Stimulated activated CD4-positive, alpha-beta T cell treated with anti-CD3 and anti-CD28 coated beads, Interleukin-15, amount 100 ng/mL, for 24 hours (primary cell): ENCODE results near the gene MOB2.

Source experiments
- DNase-seq: peaks from one replicate; pipeline ENCODE4 v3.0.0-alpha.2; 2020

MOB2 gene

DNA sequence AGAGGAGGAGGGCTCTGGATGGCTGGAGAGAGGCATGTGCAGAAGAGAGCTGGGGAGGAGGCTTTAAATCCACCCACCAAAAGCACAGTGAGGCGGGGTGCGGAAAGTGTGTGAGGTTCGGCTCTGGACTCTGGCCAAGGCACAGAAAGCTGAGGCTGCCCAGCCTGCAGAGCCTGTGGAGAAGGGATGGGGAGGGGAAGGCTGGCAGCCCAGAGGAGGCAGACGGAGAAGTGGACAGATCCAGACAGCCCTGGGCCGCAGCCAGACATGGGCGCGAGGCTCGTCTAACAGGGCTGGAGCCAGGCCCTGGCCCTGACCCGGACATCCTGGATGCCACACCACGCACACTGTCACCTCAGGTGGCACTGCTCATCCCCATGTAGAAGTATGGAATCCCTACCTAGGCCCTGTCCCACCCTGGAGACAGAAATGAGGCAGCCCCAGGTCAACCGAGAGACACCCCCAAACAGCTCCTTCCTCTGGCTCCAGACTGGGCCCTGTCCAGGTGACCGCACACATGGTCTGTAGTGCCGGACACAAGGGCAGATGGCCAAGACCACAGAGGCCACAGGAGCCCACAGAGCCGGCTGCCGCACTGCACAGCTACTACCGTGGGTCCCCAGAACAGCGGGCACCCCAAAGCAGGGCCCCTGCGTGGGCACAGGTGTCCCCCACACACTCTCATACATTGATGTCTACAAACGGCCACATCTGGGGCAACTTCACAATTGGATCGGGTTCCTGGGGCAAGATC is 16.6 kb upstream of the MOB2 start:
- no peak for DNase-seq

DNA sequence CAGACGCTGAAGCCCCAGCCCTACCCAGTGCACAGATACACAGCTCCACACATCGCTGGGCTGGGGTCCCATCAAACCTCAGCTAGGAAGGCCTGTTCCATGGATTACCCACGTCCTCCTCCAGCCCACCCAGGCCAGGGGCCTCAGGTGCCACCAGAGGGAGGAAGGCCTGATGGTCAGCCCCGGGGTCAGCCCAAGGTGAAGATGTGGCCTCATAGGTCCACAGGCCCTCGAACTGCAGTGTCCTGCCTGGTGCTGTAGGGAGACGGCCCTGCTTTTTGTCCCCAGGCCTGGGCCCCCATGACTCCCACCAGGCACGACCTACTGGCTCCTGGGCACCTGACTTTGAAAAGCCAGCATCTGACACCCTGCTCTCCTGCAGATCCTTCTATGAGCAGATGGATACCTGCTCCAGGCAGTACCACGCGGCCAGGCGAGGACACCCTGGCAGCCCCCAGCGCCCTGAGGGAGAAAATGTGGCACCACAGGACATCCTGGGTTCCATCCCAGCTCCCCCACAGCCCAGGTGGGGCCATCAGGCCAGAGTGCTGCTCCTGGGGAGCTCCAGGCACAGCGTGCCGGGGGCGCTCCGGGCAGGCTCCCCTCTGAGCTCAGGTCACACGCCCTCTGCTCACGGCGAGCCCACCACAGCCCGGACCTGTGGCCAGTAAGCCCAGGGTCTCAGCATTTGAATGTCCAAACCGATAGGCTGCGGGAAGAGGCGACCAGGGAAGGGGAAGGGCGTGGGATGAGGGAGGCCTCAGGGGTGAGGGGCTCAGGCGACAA is 15.8 kb upstream of the MOB2 start:
- no peak for DNase-seq

DNA sequence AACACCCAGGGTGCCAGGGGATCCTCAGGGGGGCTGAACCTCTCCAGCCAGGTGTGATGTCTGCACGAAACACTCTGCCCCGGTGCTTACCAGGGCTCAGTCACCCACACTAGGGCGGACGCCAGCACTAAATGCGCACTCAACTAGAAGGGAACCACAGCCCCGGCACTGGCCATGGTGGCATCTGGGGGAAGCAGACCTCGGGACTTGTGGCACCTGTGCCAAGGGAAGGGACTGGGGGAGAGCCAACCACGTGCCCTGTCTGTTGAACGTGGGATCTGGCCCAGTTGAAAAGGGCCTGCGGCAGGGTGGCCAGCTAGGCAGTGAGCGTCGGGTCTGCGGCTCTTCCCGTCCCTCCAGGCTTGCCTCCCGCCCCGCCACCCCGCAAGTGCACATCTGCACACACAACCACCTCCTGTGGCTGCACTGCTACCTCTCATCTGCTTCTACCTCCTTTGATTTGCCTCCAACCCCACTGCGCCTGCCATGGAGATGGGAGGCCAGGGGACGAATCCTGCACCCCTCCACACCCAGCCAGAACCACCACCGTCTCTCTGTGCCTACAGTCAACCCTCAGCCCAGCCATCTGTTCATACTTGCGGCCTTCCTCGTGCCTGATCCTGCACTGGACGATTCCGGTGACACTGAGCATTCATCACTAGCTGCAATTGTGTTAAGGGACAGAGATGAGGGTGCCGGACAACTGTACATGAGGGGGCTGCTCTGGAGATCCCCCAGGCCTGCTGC is 15.0 kb upstream of the MOB2 start:
- no peak for DNase-seq

- no peak for DNase-seq
Measured at GRCh38 chr11:1500466-1501420, 14.2 kb upstream of the MOB2 start.

- DNase-seq, result no peak
Measured at GRCh38 chr11:1499899-1500298, 13.3 kb upstream of the MOB2 start.

DNA sequence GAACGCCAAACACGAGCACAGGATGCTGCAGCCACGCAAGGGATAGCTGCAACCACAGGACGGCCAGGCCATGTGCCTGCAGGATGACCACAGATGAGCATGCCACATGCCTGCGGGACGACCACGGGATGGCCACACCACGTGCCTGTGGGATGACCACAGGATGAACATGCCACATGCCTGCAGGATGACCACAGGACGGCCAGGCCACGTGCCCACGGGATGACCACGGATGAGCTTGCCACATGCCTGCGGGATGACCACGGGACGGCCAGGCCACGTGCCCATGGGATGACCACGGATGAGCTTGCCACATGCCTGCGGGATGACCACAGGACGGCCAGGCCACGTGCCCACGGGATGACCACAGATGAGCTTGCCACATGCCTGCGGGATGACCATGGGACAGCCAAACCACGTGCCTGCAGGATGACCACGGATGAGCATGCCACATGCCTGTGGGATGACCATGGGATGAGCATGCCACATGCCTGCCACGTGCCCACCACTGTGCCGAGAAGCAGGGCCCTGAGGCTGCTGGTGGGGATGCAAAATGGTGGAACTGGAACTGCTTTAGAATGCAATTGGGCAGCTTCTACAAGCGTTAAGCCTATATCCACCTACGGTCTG is 12.8 kb upstream of the MOB2 start:
- no peak for DNase-seq

- DNase-seq, result no peak
Measured at GRCh38 chr11:1498262-1498661, 11.7 kb upstream of the MOB2 start.

DNA sequence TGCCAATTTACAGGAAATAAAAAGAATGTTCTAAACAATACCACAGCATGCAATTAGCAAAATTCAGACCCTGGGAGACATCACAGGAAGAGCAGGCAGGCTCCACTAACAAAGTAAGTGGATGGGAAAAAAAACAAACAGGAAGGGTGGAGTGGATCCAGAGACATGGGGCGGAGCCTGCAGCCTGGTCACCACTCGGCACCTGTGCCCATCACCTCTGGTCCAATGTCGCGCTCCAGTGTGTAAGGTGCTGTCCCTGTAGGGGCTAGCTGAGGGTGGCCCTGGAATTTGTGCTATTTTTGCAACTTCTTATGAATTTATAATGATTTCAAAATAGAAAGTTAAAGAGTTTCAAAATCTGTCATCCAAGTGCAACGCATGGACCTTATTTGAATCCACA is 11.0 kb upstream of the MOB2 start:
- DNase-seq, result no peak

DNA sequence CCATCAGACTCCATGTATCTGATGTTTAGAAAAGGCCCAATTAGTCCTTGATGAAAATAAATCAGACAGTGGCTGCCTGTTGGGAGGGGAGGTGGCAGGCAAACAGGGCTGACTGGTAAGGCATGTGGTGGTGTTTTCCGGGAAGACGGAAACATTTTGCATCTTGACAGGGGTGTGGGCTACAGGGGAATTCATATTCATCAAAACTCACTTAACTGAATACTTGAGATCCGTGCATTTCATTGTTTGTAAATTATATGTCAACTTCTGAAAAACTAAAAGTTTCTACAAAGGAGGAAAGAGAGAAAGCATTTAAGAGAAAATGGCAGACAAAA is 10.1 kb upstream of the MOB2 start:
- DNase-seq, result no peak

DNA sequence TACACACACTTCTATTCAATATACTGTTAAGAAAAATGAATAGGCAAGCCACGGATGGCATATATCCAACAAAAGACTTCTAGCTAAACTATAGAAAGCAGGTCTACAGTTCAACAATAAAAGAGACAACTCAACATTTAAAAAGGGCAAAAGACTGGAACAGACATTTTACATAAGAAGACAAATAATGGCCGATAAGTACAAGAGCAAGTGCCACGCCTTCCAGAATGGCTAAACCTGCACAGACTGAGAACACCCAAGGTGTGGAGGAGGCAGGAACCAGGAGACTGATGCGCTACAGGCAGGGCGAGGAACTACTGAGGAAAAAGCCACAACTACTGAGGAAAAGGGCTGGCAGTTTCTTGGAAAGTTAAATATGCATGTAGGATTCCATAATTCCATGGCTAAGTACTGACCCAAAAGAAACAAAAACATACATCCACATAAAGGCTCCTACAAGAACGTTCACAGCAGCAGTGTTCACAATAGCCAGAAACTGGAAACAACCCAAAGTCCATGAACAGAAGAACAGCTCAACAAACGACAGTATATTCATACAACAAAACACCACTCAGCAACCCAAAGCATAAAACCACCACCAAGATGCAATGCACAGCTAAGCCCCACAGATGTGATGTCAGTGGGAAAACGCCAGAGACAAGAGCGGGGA is 9.6 kb upstream of the MOB2 start:
- DNase-seq, result no peak

- no peak for DNase-seq
Measured at GRCh38 chr11:1494650-1495049, 8.1 kb upstream of the MOB2 start.

DNA sequence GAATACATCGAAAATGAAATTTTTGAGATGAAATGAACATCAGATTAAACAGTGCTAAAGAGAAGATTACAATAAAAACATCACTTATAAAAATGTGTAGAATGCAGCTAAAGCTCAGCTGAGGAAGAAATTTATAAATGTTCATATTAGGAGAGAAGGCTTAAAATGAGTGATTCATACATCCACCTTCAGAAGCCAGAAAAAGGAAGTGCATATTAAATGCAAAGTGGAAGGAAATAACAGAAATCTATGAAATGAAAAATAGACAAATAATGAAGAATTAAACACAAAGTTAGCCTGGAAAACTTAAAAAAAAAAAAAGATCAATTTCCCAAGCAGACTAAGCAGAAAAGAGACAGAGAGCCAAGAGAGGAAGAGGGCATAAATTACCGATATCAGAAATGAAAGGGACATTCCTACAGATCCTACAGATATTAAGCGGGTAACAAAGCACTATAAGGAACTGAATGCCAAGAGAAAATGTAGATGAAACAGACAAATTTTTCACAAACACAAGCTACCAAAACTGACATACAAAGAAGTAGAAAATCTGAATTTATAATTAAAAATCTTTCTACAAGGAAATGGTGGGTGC is 7.2 kb upstream of the MOB2 start:
- no peak for DNase-seq

- no peak for DNase-seq
Measured at GRCh38 chr11:1491379-1491778, 4.8 kb upstream of the MOB2 start.

- no peak for DNase-seq
Measured at GRCh38 chr11:1490651-1491050, 4.1 kb upstream of the MOB2 start.

DNA sequence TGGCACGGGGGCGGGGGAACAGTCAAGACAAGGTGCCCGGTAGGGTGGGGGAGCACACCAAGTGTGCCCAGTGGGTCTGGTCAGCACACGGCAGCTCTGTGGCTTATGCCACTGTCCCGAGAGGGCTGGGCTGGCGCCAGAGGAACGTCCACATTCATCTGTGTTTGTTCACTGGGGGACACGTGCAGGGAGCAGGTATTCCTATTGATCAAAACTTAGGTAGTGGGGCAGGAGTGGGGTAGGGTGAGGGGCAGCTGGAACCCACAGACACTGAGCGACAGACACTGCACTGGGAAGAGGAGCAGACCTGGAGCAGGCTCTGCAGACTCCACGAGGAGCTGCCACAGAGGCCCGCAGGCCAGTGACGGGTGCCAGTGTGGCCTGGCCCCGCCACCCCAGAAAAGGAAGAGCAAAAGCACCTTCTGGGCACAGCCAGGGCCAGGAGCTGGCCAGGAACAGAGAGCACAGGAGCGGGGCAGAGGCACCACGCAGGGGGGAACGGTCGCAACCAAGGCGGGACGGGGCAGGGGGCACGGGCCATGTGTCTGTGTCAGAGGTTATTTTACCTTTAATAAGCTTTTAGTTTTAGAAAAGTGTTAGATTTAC is 2.1 kb upstream of the MOB2 start:
- DNase-seq, result no peak

- no peak for DNase-seq
Measured at GRCh38 chr11:1487851-1488574, 1.4 kb upstream of the MOB2 start.

- DNase-seq, result no peak
Measured at GRCh38 chr11:1487091-1487850, 692 bp upstream of the MOB2 start.

DNA sequence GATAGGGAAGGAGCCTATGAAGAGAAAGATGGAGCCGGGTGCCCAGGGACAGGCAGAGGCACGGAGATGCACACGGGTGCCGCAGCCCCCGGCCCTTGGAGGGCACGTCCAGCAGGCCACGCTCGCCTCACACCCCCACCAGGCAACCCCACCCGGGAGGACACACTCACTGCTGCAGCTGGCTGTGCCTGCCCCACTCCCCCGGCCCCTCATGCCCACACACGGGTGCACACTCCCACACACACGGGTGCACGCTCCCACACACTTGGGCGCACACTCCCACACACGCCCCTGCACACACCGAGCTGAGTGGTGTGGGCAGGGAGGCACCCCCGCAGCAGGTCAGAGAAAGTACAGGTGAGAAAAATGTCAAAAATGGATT is 1.1 kb downstream of the MOB2 start:
- DNase-seq, result no peak
